SK-N-DZ (cell line): ENCODE data around the gene TAS2R46. TPM values are rescaled to one million over a fixed set of nuclear protein-coding genes. Genes with fewer than 3 reads are reported as not detected.
"Not testable (repeated sequence)": the region's sequence is repeated elsewhere in the genome, so short reads cannot be mapped to it uniquely, and the experiment has no call there.

Experiments used
- DNase-seq: peaks from one replicate; pipeline ENCODE4 v3.0.0-alpha.2; 2015; ENCODE audit warnings: low spot score
- polyA plus RNA-seq, 2 experiments: library from polyadenylated mRNA; depleted of rRNA; stranded (reverse); fragments of >200 nt; gene quantifications; 2 replicates each; pipeline ENCODE4 v1.2.3, GENCODE V29; 2014

Gene TAS2R46, protein sequence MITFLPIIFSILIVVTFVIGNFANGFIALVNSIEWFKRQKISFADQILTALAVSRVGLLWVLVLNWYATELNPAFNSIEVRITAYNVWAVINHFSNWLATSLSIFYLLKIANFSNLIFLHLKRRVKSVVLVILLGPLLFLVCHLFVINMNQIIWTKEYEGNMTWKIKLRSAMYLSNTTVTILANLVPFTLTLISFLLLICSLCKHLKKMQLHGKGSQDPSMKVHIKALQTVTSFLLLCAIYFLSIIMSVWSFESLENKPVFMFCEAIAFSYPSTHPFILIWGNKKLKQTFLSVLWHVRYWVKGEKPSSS
- polyA plus RNA-seq (2014; cell fraction: cytosol; rRNA removed), result not detected in 2 replicates
- polyA plus RNA-seq (2014; cell fraction: nucleus; rRNA removed), result 0.24 TPM in 1 of 2 replicates, not detected in the other

DNA sequence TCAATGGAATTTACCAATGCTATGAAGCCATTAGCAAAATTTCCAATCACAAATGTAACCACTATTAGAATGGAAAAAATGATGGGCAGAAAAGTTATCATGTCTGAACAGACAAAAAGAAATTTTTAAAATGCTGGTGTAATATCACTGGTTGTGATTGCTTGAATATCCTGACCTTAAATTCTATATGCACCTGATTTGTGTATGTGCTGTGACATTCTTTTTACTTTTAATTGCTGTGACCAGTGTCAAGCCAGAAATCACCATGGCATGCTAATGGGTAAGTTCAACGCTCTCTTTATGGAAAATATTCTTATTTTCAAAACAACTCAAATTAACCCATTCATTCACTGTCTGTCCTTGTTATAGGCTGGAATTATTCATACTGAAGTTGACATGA lies at the start of gene TAS2R46:
Gene TAS2R46, minus strand, starts transcription at position 101 of the 400 bp plus-strand sequence. Its CDS starts 0 bp downstream, at position 101.
- DNase-seq, result not testable (repeated sequence)

DNA sequence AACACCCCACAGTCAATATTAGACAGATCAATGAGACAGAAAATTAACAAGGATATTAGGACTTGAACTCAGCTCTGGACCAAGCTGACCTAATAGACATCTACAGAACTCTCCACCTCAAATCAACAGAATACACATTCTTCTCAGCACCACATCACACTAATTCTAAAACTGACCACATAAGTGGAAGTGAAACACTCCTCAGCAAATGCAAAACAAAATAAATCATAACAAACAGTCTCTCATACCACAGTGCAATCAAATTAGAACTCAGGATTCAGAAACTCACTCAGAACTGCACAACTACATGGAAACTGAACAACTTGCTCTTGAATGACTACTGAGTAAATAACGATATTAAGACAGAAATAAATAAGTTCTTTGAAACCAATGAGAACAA lies 49.1 kb upstream of the TAS2R46 start:
- not testable (repeated sequence) for DNase-seq

DNA sequence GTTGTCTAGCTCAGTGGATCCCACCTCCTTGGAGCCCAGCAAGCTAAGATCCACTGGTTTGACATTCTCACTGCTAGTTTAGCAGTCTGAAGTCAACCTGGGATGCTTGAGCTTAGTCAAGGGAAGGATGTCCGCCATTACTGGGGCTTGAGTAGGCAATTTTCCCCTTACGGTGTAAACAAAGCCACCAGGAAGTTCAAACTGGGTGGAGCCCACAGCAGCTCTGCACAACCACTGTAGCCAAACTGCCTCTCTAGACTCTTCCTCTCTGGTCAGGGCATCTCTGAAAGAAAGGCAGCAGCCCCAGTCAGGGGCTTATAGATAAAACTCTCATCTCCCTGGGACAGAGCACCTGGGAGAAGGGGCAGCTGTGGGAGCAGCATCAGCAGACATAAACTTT lies 46.8 kb upstream of the TAS2R46 start:
- no peak for DNase-seq

GRCh38 chr12:11107719-11108118 lies 45.6 kb upstream of the TAS2R46 start:
- DNase-seq, result no peak

DNA sequence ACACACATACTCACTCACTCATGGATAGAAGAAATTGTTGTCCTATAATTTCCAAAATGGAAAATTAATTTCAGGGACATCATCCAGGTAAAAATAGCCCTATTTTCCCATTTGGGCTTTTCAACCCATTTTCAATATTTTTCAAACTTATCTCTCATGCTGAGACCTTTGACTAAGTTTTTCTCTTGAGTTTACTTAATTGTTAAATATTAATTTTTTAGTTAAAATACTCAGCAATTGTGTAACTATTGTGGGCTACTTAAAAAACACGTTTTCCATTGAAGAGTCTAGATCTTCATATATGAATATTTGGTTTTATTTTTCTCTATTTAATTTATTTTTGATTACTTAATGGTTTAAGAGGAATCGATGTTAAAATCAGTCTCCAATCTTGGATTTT lies 44.2 kb upstream of the TAS2R46 start:
- no peak for DNase-seq

DNA sequence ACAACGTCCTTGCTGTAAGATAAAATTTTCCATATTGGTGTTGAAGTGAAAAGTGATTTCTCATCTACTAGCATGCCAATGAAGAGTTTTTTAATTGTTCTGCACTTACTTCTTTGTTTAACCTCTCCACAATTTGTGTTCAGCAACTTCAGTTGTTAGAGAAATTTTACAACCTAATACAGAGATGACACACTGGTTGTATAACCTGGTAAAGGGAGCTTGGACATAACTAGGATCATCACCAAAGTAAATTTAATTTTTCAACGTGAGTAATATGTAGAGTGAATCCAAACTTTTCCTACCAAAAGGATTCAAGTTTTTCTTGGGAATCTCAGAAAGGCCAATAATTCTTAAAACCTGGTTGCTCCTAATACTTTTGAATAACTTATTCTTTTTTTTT lies 43.5 kb upstream of the TAS2R46 start:
- DNase-seq, result no peak

DNA sequence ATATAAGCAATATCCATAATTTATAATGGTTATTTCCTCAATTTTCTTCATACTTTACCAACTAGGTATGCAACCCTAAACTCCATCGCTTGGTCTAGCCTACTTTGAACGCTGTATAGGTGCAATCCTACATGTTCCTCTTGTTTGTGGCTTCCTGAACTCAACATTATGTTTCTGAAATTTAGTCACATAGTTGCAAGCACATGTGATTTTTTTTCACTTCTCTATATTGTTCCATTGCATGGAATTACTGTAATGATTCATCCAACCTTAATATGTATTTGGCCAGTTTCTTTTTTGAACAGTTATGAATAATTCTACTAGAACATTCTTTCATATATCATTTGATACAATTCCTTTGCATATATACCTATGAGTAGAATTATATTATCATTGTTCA lies 32.8 kb upstream of the TAS2R46 start:
- not testable (repeated sequence) for DNase-seq

DNA sequence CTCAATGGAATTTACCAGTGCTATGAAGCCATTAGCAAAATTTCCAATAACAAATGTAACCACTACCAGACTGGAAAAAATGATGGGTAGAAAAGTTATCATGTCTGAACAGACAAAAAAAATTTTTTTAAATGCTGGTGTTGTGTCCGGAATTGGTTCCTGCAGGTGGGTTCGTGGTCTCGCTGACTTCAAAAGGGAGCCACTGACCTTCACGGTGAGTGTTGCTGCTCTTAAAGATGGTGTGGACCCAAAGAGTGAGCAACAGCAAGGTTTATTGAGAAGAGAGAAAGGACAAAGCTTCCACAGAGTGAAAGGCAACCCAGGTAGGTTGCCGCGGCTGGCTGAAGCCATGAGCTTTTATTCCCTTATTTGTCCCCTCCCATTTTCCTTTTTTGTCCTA lies 30.0 kb upstream of the TAS2R46 start, which contains the start of gene TAS2R43:
Gene TAS2R43, minus strand, starts transcription at position 186 of the 400 bp plus-strand sequence. Its CDS starts 84 bp downstream, at position 102.
- DNase-seq, result no peak

GRCh38 chr12:11089246-11089645 lies 27.2 kb upstream of the TAS2R46 start:
- DNase-seq, result no peak

DNA sequence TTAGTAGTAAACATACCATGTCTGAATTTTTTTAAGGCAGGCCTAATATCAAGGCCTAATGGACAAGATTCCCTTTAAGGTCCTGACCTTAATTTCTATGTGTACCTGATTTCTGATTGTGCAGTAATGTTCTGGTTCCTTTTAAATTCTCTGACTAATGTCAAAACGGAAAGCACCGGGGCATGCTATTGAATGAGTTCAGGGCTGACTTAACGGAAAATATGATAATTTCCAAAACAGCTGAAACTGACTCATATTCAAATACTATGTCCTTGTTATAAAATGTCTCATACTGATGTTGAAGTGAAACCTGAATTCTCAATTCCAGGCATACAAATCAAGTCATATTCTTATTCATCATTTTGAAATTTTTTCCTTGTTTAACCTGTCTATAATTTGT lies 23.3 kb upstream of the TAS2R46 start:
- DNase-seq, result no peak

GRCh38 chr12:11081987-11082386 lies 19.9 kb upstream of the TAS2R46 start:
- DNase-seq, result no peak

DNA sequence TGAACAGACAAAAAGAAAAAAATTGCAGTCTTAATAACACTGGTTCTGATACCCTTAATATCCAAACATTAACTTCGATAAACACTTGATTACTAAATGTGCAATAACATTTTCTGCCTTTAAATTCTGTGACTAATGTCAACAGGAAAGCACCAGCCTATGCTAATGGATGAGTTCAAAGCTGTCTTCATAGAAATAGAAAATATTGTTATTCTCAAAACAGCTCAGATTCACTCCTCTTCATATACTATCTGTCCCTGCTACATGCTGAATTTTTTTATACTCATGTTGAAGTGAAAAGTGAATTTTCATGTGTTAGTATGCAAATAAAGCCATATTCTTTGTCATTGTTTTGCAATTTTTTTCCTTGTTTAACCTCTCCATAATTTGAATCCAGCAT lies 16.2 kb upstream of the TAS2R46 start:
- no peak for DNase-seq

- DNase-seq, result no peak
These were observed 13.5 kb upstream of the TAS2R46 start for GRCh38 chr12:11075642-11076041.

- DNase-seq, result no peak
These were observed 9.3 kb upstream of the TAS2R46 start for GRCh38 chr12:11071414-11071813.

GRCh38 chr12:11070999-11071398 lies 8.9 kb upstream of the TAS2R46 start:
- no peak for DNase-seq

- no peak for DNase-seq
These were observed 7.8 kb upstream of the TAS2R46 start for GRCh38 chr12:11069854-11070365.

GRCh38 chr12:11067514-11067913 lies 5.4 kb upstream of the TAS2R46 start:
- no peak for DNase-seq

DNA sequence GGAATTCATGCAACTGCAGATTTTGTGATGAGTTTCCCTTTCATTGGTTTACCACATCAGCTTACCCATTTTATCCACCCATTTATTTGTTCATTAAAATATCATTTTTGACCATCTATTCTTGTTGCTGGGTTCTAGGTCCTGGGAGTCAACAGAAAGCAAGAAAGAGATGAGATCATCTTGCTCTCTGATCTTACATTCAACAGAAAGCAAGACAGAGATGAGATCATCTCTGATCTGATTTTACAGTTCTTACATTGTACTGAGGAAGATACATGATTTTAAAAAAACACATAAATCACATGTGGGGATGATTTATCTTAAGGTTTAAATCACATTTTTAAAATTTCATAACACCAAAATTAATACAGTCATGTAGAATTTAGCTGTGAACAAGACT lies 2.3 kb downstream of the TAS2R46 start:
- DNase-seq, result no peak

DNA sequence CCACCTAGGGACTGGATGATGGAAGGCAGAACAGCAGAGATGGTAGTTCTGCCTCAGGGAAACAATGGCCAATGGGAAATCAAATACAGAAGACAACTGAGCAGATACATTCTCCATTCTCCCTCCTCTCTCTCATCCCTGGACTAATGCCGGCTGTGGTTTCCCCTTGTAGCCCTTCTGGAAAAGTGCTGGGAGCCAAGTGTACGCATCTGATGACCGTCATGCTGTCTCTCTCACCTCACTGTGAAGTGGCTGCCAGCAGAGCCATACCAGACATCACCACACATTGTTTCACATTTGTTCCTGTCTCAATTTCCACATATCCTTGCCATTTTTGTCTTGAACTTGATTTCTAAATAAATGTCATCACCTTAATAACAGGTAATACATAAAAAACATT lies 3.1 kb downstream of the TAS2R46 start:
- DNase-seq, result no peak

GRCh38 chr12:11055306-11055705 lies 6.8 kb downstream of the TAS2R46 start:
- DNase-seq, result no peak

- not testable (repeated sequence) for DNase-seq
These were observed 12.1 kb downstream of the TAS2R46 start for GRCh38 chr12:11049806-11050531.

DNA sequence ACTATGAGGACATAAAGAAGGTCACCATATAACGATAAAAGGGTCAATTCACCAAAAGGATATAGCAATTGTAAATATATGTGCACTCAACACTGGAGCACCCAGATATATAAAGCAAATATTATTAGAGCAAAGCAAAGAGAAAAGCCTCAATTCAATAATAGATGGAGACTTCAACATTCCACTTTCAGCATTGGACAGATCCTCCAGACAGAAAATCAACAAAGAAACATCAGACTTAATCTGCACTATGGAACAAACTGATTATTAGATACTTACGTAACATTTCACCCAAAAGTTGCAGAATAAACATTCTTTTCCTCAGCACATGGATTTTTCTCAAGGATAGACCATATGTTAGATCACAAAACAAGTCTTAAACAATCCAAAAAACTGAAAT lies 20.7 kb downstream of the TAS2R46 start:
- not testable (repeated sequence) for DNase-seq

DNA sequence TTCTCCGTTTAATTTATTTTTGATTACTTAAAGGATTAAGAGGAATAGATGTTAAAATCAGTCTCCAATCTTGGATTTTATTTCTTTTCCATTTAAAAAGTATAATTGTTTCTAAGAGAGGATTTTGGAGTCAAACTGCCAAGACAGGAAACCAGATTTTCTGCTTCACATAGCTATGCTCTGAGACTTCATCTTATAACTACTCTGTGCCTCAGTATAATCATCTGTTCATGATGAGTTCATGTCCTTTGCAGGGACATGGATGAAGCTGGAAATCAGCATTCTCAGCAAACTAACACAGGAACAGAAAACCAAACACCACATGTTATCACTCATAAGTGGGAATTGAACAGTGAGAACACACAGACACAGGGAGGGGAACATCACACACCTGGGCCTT lies 21.9 kb downstream of the TAS2R46 start:
- no peak for DNase-seq
